ENCODE results near the gene QKI.

GRCh38 chr6:163531122-163531521, 116.6 kb downstream of the QKI start:
- TF ChIP-seq POLR2A (IDR thresholded peaks at IDR 0.05; ENCODE audit: low read depth, low read length) (no peak), TAF1 (IDR thresholded peaks at IDR 0.05; ENCODE audit: low read depth, low read length) (no peak), POLR2AphosphoS5 (IDR thresholded peaks at IDR 0.05; ENCODE audit: low read depth, low read length) (no peak), PAX5 (IDR thresholded peaks at IDR 0.05; ENCODE audit: insufficient read depth, low read length, severe bottlenecking) (no peak)

All from GM12891 (cell line).